Nephron (organoid): ENCODE results near the gene IKBKE.

Source experiments
- H3K27ac Mint-ChIP-seq, 3 experiments: 2 replicates each; pipeline ENCODE4 v1.8.0; 2020; ENCODE audit warnings: mixed read lengths in 3 of 3, mild to moderate bottlenecking in 2 of 3, moderate library complexity in 1 of 3
- H3K27me3 Mint-ChIP-seq: 2 replicates; pipeline ENCODE4 v1.8.0; 2021; ENCODE audit warnings: low read depth, mild to moderate bottlenecking, moderate library complexity, mixed read lengths
- H3K36me3 Mint-ChIP-seq: 2 replicates; pipeline ENCODE4 v1.8.0; 2020; ENCODE audit warnings: low read depth, mixed read lengths
- H3K4me1 Mint-ChIP-seq: 2 replicates; pipeline ENCODE4 v1.8.0; 2020; ENCODE audit warnings: mixed read lengths
- H3K4me3 Mint-ChIP-seq, 3 experiments: 2 replicates each; pipeline ENCODE4 v1.8.0; 2020; ENCODE audit warnings: mild to moderate bottlenecking in 3 of 3, mixed read lengths in 3 of 3, moderate library complexity in 2 of 3
- H3K9me3 Mint-ChIP-seq: 2 replicates; pipeline ENCODE4 v1.8.0; 2020; ENCODE audit warnings: mixed read lengths
- CTCF ChIP-seq, 3 experiments: fragments of 200-600 bp; sonication (generic); IDR thresholded peaks; one replicate each; pipeline ENCODE4 v1.5.0; 2021; ENCODE audit warnings: antibody characterized with exemption in 3 of 3; ENCODE audit not compliant: unreplicated experiment in 3 of 3

The IKBKE gene

GRCh38 chr1:206529425-206529824 lies 59.1 kb downstream of the IKBKE start:
- H3K4me3 Mint-ChIP-seq = no peak overlapping the region
- H3K4me1 Mint-ChIP-seq = peaks cover 10% of the 10 kb centered on the region
- no peaks in the 10 kb centered on the region for H3K9me3 Mint-ChIP-seq
- TF ChIP-seq CTCF (IDR thresholded peaks at IDR 0.05; ENCODE audit: unreplicated experiment in 3 of 3) = no peak
- H3K27ac Mint-ChIP-seq = no peak overlapping the region
- no peaks in the 10 kb centered on the region for H3K36me3 Mint-ChIP-seq
- peaks cover 15% of the 10 kb centered on the region for H3K27me3 Mint-ChIP-seq

GRCh38 chr1:206532368-206532767 lies 62.1 kb downstream of the IKBKE start:
- Mint-ChIP-seq H3K36me3 (no peaks in the 10 kb centered on the region), H3K4me1 (peaks cover 9% of the 10 kb centered on the region), H3K27me3 (peaks cover 26% of the 10 kb centered on the region), H3K4me3 (no peak overlapping the region), H3K27ac (peak overlapping the region in 1 of 3 experiments; percentile 4), H3K9me3 (no peaks in the 10 kb centered on the region)
- TF ChIP-seq CTCF (IDR thresholded peaks at IDR 0.05; ENCODE audit: unreplicated experiment in 3 of 3) = no peak

GRCh38 chr1:206534552-206534951 lies 64.3 kb downstream of the IKBKE start:
- H3K36me3 Mint-ChIP-seq = no peaks in the 10 kb centered on the region
- H3K4me3 Mint-ChIP-seq = no peak overlapping the region
- H3K27me3 Mint-ChIP-seq = peaks cover 30% of the 10 kb centered on the region
- peaks cover 26% of the 10 kb centered on the region for H3K4me1 Mint-ChIP-seq
- no peaks in the 10 kb centered on the region for H3K9me3 Mint-ChIP-seq
- H3K27ac Mint-ChIP-seq = no peak overlapping the region
- no peak for TF ChIP-seq CTCF (IDR thresholded peaks at IDR 0.05; ENCODE audit: unreplicated experiment in 3 of 3)

GRCh38 chr1:206535853-206536188 lies 65.5 kb downstream of the IKBKE start:
- Mint-ChIP-seq H3K4me1 (peaks cover 39% of the 10 kb centered on the region), H3K4me3 (no peak overlapping the region), H3K27ac (no peak overlapping the region), H3K27me3 (peaks cover 34% of the 10 kb centered on the region), H3K36me3 (no peaks in the 10 kb centered on the region), H3K9me3 (no peaks in the 10 kb centered on the region)
- TF ChIP-seq CTCF (IDR thresholded peaks at IDR 0.05; ENCODE audit: unreplicated experiment in 3 of 3) = no peak

GRCh38 chr1:206537141-206537540 lies 66.9 kb downstream of the IKBKE start:
- Mint-ChIP-seq H3K36me3 (no peaks in the 10 kb centered on the region), H3K9me3 (no peaks in the 10 kb centered on the region), H3K4me3 (no peak overlapping the region), H3K27ac (peak overlapping the region in 1 of 3 experiments; percentile 83), H3K27me3 (peaks cover 45% of the 10 kb centered on the region), H3K4me1 (peaks cover 45% of the 10 kb centered on the region)
- no peak for TF ChIP-seq CTCF (IDR thresholded peaks at IDR 0.05; ENCODE audit: unreplicated experiment in 3 of 3)

GRCh38 chr1:206538086-206538770 lies 68.0 kb downstream of the IKBKE start:
- Mint-ChIP-seq H3K4me1 (peaks cover 45% of the 10 kb centered on the region), H3K4me3 (no peak overlapping the region), H3K9me3 (no peaks in the 10 kb centered on the region), H3K36me3 (no peaks in the 10 kb centered on the region), H3K27me3 (peaks cover 40% of the 10 kb centered on the region), H3K27ac (peak overlapping the region in 1 of 3 experiments; percentile 83)
- no peak for TF ChIP-seq CTCF (IDR thresholded peaks at IDR 0.05; ENCODE audit: unreplicated experiment in 3 of 3)
